Stimulated activated CD8-positive, alpha-beta memory T cell treated with anti-CD3 and anti-CD28 coated beads, Interleukin-2, amount 100 ng/mL, for 48 hours (primary cell): Measurements from ENCODE around the gene STXBP6.

Experiments
- DNase-seq, 2 donors: peaks; one replicate each; pipeline ENCODE4 v3.0.0-alpha.2; 2020; ENCODE audit warnings: low read depth in 2 of 2

Gene STXBP6

DNA sequence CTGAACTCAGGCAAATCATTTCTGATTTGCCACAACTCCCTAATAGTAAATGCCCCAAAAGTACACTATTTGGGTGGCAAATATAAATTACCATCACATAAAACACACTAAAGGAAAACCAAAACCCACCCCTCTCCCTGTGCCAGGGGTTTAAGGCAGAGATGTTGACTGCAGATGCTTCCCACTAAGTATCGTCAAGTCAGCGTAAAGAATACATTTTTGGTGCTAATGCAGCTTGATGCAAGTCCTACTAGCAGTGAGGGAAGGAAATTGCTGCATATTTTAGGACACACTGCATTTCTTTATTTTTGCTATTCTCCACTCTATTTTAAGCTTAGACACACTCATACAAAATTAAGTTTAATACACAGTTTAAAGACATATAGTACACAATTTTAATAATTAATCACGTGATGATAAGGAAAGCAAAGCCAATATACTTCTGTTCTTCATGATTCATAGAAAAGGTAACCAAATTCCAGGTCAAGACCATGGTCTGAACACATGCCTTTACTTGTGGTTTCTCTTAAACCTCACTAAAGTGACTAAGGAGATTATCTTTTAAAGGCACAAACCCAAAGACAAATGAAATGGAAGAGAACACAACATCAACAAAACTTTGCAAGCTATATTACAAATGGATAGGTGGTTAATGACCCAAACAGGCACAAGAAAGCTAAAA, 162.2 kb downstream of the STXBP6 start:
- DNase-seq, result no peak

DNA sequence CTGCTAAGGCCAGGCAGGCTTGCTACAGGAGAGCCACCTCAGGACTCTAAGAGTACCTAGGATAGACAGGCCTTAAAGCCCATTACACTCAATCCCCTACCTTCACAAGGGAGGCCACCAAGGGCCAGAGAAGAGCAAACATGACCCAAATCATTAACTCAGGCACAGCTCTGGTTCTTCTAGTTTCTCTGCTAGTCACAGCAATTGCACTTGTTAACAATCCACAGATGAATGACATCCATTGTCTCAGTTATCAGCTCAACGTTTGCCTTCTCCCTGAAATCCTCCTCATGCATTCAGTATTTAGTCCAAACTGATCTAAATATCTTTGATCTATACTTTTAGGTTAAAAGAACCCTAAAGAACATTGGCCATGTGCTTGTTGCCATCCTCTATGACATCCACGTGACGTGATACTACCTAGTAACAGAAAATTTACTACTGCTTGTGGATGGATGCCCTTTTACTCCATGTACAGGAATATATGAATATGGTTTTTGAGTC, 164.5 kb downstream of the STXBP6 start:
- no peak for DNase-seq

DNA sequence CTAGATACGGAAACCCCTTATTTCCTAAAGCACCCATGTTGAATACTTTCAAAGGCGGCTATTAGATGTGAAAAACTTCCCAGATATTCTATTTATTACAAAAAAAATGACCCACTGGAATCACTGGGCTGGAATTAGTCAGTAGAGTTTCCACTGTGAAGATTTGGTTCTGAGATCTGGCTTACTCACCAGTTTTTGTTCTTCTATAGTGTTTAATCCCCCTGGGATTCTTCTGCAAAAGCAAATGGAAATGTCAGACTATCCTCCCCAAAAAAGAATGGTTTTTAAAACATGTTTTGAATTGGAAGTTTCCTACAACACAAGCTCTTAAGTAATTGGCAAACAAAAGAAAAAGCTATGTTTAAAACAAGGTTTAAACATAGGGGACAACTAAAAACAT, 166.4 kb downstream of the STXBP6 start:
- no peak for DNase-seq

DNA sequence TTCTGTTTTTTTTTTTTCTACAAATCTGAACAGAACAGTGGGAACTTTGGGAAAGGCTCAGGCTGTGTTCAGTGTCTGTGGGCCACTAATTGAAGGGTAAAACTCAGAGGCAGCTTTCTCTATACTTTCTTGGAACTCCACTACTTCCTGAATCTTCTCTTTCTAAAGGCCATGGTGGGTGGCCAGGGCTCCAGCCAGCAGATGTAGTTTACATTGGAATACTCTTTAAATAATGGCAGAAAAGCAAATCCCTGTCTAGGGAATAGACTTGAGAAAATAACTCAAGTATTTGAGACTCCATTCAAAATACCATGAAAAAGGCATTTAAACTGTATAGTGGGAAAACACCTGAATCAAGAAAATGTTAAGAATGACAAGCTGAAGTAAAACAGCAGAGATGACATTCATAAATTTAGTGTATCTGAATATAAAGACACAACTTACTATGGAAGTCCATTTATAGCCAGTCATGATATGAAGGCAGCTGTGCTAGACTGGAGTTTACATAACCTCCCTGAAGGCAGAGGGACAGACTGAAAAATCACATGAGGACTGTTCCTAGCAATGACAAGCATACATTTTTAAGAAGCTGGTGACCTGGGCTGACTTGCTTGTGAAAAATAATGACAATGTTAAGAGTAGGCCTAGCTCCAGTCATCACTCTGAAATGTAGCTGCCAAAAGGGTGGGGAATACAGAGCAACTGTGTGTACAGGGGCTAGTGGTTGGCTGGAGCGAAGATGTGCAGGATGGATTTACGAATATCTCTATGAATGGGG, 168.6 kb downstream of the STXBP6 start:
- no peak for DNase-seq

DNA sequence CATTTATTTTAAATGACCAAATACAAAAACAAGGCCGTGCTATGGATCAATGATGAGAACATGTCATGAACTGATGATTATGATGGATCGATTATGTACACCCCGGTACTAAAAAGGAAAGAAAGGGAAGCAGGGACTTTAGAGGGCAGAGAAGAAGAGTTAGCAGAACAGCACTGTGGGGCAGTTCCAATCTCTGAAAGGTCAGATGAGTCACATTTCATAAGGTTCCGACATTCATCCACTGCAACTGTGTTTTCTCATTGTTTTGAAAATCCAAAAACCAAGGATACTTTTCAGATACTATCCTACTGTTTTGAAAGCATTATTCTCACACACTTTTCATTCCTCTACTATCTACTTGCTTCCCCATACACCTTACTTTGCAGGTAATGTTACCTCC, 169.3 kb downstream of the STXBP6 start:
- no peak for DNase-seq

DNA sequence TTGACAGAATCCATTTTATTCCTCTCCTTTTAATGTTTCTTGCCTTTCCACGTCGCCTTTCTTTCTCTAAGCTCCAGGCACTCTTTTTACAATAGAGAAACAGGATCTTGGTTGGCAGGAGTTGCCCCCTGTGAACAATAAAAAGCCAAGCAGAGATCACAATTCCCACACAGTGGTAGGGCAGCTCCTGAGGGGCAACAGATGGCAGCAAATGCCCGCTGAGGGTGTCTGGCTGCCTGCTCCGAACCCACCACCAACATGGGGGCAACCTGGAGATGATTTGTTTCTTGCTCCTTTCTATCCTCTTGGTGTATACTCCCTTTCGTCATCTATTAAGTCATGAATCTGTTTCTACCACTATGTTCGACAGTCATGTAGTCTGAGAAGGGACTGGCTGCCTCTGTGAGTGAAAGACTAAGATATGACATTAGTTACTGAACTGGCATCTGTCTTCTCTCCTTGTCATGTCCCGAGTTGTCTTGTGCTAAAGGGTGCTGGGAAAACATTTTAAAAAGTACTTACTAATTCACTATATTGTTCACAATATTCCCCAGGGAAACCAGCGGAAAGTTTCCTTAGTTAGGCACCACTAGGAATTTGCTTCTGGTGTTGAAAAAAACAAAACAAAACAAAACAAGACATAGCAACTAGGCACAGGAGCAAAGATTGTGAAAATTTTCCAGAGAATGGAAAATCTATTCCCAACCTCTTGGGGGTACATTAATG, 170.1 kb downstream of the STXBP6 start:
- no peak for DNase-seq

DNA sequence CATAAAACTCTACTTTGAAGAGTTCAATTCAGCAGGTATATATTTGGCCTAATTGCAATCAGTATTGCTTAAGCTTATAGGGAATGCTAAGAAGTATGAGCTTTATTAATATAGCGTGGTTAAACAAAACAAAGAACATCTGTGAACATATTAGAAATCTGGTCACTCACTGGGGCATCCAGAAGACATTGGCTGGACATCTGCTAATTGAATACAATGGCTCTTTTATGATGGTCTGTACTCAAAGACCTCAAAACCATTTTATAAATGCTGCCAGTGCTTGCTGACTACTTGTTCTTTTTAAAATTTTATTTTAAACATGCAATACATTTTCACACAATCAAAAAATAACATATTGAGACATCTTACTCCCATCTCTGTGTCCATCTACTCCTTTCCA, 173.0 kb downstream of the STXBP6 start:
- DNase-seq, result no peak

DNA sequence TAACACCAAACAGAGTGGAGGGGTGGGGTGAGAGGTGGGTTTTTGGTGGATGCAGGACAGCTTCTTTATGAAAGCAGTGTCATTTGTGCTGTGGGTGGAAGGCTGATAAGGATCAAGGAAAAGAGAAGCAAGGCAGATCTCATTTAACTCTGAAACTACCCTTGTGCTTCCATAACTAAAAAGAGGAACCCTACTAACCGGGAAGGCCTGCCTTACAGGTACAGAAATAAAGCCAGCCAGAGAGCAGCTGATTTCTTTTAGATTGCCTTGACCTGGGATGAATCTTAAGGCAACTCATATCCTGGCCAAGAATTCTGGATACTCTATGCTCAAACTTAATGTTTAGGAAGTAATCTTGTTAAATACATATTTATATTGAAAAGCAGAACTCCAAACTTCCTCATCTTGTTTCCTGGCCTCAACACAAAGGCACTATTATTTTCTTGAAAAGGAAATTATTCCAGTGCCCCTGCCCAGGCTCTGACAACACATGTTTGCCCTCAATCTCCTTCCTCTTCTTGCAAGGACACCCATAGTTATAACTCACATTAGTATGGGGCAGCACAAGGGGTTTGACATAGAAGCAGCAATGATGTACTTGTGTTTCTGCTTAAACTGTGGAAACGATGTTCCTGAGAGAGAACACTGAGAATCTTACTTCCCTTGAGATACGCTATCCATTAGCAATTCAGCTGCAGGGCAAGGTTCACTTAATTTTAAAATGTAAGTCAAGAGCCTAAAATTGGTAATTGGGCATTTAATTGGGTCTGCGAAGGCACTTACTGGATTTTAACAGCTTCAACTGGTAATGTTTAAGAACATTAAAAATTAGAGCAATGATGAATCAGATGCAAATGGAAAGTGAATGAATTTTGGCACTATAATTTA, 173.7 kb downstream of the STXBP6 start:
- no peak for DNase-seq

DNA sequence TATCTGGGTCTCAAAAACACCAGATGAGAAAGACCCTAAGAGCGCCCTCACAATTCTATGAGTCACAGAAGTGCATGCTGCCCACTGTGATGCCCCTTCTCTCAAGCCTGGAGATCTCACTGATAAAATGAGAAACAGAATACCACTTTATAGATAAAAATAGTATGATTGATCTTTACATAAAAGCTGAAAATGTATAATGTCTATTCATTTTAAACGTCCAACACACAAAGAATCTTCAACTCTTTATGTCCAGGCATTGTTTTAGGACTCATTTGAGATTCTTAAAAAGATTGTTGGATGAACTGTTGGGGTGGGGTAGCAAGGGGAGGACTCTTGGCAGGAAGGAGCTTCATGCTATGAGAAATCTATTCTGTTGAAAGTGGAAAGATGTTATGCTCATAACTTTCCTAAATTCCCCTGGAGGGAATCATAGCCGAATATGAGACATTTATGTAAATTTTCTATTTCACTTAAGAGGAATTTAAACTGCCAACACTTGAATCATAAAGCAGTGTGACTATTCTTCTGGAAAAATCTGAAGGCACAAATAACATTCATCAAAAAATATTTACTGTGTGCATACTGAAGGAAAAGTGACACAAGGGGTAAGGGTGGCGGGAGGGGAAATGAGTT, 174.6 kb downstream of the STXBP6 start:
- no peak for DNase-seq

DNA sequence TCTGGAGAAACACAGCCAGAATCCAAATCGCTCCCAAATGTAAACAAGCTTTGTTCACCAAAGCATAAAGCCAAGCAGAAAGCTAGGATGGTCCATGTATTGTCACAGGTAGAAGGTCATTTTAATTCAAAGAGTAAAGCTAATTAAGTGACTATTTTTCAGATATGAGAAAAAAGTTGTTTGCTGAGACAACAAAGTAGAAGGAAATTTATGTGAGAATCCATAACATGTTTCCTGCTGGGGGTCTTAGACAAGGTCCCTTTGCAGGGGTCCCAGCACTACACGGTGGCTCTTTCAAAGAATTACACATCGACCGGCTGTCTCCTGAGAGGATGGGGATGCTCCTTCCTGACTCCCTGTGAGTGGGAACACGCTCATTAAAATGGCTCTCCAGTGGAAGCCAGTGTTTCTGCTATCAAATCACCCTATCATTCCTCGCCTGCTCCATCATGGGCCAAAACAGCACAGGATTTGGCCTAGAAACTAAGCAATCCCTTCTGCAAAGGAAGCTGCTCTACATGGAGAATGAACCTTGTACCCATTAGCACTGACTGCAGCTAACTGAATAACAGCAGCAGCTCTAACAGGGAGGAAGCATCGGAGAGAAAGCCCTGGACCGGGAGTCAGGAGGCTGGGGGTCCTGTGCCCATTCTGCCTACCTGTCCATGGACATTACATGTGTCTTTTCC, 175.3 kb downstream of the STXBP6 start:
- no peak for DNase-seq

DNA sequence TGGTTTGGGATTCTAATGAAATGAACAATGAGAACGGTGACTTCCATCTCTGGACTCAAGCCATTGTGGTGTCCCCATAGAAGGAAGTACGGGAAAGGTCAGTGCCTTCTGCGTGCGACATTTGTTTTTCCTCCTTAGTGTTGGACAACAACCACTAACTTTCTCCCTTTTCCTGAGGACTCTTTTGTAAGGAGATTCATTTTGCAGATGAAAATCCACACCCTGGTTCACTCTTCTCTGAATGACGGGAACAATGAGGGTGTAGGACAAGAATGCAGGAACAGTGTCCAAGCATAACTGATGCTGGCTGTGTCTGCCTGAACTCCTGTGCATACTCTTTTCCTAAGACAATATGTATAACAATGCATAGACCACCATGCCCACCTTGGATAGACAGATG, 176.4 kb downstream of the STXBP6 start:
- DNase-seq, result no peak

DNA sequence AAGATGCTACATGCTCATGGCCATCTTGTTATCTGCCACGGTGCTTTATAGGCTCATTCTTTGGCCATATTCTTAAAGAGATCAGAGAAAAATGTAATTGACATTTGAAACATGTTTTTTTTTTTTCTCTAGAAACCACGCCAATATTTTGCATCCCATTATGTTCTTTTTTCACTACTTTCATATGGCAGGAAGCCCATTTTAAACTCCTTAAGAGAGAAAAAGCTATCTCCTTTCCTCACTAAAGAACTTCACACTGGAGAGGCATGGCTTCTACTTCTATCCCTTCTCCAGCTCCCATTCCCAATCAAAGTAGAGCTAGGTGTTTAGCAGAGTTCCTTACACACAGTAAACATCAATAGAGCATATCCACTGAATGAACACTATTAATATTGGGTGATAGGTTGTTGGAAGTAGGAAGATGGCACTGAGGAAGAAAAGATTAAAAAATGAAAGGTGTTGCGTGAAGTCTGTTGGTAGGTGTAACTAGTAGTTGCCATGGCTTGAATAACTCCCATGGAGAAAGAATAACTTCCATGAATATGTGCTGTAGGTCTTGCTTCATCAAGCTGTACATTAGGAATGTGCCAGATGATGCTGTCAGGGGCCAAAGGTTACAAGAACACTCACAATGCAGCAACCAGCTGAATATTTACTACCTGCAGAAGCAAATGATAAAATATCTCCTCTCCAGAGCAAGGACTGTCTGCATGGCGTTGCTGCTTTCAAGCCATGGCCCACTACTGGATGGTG, 178.8 kb downstream of the STXBP6 start:
- DNase-seq, result no peak

DNA sequence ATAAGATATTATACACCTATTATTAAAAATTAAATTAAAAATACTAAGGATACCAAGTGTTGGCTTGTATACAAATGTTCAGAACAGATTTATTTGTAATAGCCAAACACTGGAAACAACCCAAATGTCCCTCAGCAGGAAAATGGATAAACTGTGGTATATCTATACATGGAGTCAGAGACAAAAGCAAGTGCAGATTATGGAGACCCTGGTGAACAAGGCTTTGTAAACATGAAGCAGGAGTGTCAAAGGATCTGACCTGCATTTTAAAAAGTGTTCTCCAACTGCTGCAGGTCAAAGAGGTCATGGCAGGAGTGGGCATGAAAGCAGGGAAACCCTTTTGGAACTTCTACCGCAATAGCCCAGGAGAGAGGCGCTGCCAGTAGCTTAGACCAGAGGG, 181.6 kb downstream of the STXBP6 start:
- no peak for DNase-seq

DNA sequence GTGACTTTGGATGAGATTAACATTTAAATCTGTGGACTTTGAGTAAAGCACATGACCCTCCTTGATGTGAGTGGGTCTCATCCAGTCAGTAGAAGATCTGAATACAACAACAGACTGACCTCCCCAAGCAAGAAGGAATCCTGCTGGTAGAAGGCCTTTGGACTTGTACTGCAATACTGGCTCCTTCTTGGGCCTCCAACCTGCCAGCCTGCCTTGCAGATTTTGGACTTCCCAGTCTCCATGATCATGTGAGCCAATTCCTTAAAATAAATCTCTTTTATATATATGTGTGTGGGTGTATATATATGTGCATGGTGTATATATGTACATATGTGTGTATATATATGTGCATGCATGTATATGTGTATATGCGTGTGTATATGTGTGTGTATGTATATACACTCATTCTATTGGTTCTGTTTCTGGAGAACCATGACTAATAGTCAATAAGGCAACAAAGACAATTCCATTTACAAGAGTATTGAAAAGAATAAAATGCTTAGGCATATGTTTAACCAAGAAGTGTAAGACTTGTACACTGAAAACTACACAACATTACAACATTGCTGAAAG, 183.8 kb downstream of the STXBP6 start:
- no peak for DNase-seq

DNA sequence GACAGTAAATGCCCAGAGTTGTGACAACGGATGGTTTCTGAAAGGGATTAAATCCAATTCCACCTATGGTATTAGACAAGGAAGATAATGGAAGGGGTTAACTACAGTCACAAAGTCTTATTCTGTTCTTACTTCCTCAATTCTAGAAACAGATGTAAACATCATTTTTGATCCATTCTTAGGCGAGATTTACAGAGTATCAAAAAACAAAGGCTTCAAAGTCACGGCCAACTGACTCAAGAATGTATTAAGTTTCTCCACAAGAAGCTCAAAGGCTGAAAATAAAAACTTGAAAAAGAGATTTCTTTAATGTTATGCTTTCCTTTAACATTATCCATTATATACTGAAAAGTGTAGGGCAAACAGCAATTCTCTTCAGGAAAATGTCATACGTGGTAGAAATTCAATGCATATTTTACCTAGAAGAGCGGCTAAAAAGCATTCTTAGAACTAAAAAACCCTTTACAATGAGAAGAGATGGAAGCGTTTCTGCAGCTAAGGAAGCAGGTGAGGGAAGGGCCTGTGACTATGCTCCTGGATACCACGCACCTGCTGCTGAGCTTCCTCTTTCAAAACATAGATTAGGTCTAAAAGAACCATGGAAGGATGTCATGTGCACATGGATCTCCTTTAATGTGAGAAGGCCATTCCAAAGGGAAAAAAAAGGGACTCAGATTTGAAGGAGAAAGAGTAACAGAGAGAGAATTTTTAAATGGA, 185.8 kb downstream of the STXBP6 start:
- no peak for DNase-seq

DNA sequence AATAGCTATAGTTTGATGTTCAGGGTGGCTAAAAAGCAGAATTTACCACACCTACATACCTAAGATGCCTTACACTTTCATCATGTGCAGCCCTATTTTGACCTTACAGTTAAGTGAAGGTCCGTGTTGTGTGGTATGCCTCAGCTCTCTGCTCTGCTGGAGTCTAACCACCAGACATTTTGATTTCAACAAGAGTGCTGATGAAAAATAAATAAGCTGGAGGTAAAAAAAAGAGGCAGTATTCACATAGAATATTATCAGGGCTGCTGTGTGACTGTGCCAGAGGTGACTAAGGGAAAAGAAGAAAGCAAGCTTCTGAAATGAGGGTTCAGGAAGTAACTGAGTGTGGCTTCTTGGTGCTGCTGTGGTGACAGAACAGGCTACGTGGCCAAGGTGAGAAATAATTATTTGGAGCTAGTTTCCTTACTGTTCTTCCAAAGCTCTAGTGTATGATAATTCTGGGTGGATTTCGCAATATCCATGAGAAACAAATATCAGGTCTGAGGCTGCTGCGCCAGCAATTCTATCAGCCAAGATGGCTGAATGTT, 188.8 kb downstream of the STXBP6 start:
- DNase-seq, result no peak

DNA sequence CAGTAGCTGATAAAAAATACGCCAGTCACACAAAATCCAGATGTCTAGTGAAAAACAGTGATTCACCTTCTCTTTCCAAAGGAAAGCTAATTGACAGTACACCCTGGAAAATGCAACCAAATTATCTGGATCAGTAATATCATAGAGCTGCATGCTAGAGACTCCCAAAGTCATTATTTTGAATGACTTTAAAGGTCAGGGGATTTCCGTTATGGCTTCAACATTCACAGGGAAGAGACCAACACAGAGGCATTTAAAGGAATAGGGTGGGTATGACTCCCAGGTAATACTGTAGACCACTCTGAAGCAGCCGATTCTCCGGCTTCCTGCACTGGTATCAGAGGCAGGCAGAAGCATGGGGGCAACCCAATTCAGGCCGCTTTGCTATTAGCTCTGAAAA, 190.4 kb downstream of the STXBP6 start:
- DNase-seq, result no peak

DNA sequence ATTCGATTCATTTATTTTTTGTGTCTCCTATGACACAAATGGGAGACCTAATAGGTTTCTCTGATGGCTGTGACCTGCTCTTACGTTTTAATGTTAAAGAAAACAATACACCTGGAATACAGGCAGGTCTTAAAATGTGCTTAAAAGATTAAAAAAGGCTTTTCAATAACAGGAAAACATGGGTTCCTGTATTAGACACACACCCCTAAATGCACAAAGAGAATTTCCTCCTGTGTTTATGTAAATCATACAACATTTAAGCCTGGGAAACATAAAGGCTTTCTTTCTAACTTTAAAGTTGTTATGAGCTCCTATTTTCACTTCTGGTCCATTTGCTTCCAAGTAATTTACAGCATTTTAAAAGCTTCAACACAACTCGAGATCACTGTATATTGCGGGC, 191.3 kb downstream of the STXBP6 start:
- no peak for DNase-seq

DNA sequence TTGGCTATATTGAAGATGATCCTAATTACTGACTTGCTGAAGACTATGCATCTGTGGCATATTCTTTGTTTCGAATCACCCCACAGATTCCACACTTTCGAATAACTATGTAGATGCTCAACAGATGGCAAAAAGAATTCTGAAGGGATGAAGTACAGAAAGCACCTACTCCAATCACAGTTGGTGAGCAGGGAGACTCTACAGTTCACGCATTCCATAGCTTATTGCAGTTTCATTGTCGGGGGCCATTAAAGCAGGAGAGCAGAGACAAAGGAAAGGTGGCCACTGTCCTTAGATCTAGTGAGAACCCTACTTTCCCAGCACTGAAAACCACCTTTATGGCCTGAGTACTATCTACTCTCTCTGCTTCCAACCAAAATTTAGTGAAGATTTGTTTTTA, 191.9 kb downstream of the STXBP6 start:
- no peak for DNase-seq
